ENCODE results near the gene ELP5.

- TF ChIP-seq, protein P1, sequence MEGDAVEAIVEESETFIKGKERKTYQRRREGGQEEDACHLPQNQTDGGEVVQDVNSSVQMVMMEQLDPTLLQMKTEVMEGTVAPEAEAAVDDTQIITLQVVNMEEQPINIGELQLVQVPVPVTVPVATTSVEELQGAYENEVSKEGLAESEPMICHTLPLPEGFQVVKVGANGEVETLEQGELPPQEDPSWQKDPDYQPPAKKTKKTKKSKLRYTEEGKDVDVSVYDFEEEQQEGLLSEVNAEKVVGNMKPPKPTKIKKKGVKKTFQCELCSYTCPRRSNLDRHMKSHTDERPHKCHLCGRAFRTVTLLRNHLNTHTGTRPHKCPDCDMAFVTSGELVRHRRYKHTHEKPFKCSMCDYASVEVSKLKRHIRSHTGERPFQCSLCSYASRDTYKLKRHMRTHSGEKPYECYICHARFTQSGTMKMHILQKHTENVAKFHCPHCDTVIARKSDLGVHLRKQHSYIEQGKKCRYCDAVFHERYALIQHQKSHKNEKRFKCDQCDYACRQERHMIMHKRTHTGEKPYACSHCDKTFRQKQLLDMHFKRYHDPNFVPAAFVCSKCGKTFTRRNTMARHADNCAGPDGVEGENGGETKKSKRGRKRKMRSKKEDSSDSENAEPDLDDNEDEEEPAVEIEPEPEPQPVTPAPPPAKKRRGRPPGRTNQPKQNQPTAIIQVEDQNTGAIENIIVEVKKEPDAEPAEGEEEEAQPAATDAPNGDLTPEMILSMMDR (IDR thresholded peaks at IDR 0.05): no peak
- TF ChIP-seq POLR2A (IDR thresholded peaks at IDR 0.05): no peak
These were observed 32.9 kb downstream of the ELP5 start for GRCh38 chr17:7284911-7285310.
